ENCODE results near the gene ELANE.

The ELANE gene

DNA sequence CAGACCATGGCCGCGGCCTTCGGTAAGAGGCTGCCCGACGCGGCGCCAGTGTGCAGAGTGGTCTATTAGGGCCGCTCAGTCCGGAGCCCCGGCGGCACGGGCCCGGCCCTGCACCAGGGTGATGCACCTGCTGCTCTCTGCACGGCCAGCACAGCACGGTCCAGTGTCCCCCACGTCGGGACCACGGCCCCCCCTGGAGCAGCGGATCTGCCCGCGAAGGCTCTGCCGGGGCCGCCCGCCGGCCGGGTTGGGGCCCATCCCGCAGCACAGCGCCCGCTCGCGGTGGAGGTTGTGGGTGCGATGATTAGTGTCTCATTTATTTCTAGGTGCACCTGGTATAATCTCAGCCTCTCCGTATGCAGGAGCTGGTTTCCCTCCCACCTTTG lies 46.9 kb upstream of the ELANE start:
- Histone ChIP-seq H3K27ac (no peak overlapping the region), H3K4me3 (ENCODE audit: low read depth in 1 of 2, low read length in 1 of 2) (no peak overlapping the region), H3K27me3 (no peaks in the 10 kb centered on the region), H3K9me3 (no peaks in the 10 kb centered on the region), H3K4me1 (ENCODE audit: control insufficient read depth in 1 of 2, insufficient read depth in 1 of 2, low read depth in 1 of 2, low read length in 1 of 2) (peaks cover 13 to 14% of the 10 kb centered on the region in 2 experiments), H3K36me3 (peaks cover 79% of the 10 kb centered on the region)
- TF ChIP-seq, protein P1, sequence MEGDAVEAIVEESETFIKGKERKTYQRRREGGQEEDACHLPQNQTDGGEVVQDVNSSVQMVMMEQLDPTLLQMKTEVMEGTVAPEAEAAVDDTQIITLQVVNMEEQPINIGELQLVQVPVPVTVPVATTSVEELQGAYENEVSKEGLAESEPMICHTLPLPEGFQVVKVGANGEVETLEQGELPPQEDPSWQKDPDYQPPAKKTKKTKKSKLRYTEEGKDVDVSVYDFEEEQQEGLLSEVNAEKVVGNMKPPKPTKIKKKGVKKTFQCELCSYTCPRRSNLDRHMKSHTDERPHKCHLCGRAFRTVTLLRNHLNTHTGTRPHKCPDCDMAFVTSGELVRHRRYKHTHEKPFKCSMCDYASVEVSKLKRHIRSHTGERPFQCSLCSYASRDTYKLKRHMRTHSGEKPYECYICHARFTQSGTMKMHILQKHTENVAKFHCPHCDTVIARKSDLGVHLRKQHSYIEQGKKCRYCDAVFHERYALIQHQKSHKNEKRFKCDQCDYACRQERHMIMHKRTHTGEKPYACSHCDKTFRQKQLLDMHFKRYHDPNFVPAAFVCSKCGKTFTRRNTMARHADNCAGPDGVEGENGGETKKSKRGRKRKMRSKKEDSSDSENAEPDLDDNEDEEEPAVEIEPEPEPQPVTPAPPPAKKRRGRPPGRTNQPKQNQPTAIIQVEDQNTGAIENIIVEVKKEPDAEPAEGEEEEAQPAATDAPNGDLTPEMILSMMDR (IDR thresholded peaks at IDR 0.05): no peak

DNA sequence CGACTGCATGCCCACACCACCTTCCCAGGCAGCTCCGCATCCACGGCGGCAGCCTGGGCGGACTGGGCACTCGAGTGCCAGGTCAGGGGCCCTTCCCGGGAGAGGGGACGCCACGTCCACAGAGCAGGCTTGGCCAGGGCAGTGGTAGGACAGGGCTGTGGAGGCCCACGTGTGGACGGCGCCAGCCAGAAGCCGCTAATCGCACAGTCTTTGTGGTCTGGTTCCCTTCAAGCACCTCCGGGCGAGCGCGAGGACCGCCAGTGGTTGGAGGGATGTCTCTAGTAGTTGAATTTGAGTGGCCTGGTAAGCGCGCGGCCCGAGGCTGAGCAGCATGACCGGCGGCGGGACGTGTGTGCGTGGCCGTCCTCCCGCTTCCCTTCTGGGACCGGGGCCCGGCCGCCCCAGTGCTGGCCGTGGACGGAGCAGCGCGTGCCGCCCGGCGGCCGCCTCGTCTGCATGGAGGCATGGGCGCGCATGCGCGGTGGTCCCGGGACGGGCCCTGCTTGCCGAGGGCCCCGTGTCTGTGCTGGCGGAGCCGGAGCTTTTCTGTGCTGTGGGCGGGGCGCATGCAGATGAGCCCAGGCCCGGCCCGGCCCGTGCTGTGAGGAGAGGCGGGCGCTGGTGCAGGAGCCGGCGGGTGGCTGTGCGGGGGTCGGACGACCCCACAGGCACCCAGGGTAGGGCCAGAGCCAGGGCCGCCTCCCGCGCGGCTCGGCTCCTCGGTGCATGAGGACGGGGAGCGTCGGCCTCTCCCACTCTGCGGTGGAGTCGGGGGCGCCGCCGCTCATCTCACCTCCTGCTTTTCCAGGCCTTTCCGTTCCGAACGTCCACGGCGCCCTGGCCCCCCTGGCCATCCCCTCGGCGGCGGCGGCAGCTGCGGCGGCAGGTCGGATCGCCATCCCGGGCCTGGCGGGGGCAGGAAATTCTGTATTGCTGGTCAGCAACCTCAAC lies 46.2 kb upstream of the ELANE start:
- Histone ChIP-seq H3K27ac (no peak overlapping the region), H3K4me1 (ENCODE audit: control insufficient read depth in 1 of 2, insufficient read depth in 1 of 2, low read depth in 1 of 2, low read length in 1 of 2) (peaks cover 7% of the 10 kb centered on the region in 2 experiments), H3K9me3 (no peaks in the 10 kb centered on the region), H3K36me3 (peaks cover 86% of the 10 kb centered on the region), H3K27me3 (no peaks in the 10 kb centered on the region), H3K4me3 (ENCODE audit: low read depth in 1 of 2, low read length in 1 of 2) (no peak overlapping the region)
- TF ChIP-seq, protein P1 (IDR thresholded peaks at IDR 0.05): no peak

DNA sequence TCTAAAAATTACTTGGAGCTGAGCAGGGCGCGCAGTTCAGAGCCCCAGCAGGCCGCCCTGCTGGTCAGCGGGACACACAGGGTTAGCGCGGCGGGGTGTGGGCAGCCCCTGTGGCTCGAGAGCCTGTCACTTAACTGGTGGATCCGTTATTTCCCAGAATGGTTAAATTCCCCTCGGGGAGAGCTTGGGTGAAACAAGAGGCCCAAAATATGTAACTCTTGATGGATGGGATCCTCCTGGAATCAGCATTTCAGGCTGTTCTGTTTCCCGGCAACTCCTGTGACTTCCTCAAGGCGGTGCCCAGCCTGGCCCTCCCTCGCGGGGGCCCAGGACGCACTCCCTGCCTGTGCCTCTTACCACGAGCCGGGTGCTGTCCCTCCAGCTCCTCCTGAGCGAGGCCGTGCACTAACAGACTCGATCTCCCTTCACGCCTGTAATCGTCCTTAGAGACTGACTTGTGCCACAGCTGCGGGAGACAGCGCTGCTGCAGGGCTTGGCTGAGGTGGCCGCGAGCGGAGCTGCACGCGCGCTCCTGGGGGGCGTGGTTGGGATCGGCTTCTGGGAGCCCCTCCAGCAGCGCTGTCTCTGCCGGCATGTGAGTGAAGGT lies 45.2 kb upstream of the ELANE start:
- Histone ChIP-seq H3K36me3 (peaks cover 88% of the 10 kb centered on the region), H3K27ac (peak overlapping the region; percentile 25), H3K4me1 (ENCODE audit: control insufficient read depth in 1 of 2, insufficient read depth in 1 of 2, low read depth in 1 of 2, low read length in 1 of 2) (no peaks in the 10 kb centered on the region), H3K9me3 (no peaks in the 10 kb centered on the region), H3K4me3 (ENCODE audit: low read depth in 1 of 2, low read length in 1 of 2) (no peak overlapping the region), H3K27me3 (no peaks in the 10 kb centered on the region)
- TF ChIP-seq, protein P1 (IDR thresholded peaks at IDR 0.05): no peak

DNA sequence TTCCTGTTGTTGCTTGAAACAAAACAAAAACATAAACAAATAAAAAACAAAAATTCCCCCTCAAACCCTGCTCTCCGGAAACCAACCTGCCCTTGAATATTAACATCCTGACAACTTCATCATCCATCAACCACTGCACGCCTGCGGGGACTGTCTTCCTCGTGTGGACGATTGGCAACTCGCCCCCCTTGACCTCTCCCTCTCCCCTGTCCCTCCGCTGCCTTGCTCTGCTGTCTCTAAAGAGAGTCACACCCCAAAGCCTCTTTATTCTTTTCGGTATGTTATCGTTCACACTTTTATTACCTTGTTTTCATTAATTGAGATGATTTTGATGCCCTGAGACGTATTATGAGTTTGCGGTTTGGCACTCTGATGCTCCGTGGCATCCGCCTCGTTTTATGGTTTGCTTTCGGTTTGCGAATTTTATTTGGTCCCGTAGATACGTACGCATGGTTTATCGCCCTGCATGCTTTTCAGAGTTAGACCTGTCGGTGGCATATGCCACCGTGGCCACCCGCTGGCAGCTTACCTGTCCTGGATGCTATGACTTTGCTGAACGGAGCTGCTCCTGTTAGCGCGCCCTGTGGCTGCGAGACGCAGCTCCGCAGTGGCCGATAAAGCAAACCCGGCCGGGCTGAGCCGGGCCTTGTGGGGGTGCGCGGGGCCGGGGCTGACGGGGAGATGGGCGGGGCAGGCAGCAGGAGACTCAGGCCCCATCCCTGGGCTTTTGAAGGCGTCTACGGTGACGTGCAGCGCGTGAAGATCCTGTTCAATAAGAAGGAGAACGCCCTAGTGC lies 44.3 kb upstream of the ELANE start:
- peak overlapping the region; percentile 25 for H3K27ac ChIP-seq
- H3K4me1 ChIP-seq (ENCODE audit: control insufficient read depth in 1 of 2, insufficient read depth in 1 of 2, low read depth in 1 of 2, low read length in 1 of 2): no peaks in the 10 kb centered on the region
- no peaks in the 10 kb centered on the region for H3K9me3 ChIP-seq
- TF ChIP-seq, protein P1 (IDR thresholded peaks at IDR 0.05): no peak
- H3K27me3 ChIP-seq: no peaks in the 10 kb centered on the region
- H3K4me3 ChIP-seq (ENCODE audit: low read depth in 1 of 2, low read length in 1 of 2): no peak overlapping the region
- H3K36me3 ChIP-seq: peaks cover 91% of the 10 kb centered on the region

DNA sequence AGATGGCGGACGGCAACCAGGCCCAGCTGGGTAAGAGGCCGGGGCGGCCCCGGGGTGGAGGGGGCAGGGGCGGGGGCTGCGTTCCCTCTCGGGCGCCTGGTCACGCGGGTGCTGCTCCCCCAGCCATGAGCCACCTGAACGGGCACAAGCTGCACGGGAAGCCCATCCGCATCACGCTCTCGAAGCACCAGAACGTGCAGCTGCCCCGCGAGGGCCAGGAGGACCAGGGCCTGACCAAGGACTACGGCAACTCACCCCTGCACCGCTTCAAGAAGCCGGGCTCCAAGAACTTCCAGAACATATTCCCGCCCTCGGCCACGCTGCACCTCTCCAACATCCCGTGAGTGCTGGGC lies 43.7 kb upstream of the ELANE start:
- H3K27me3 ChIP-seq: no peaks in the 10 kb centered on the region
- H3K36me3 ChIP-seq: peaks cover 95% of the 10 kb centered on the region
- no peaks in the 10 kb centered on the region for H3K4me1 ChIP-seq (ENCODE audit: control insufficient read depth in 1 of 2, insufficient read depth in 1 of 2, low read depth in 1 of 2, low read length in 1 of 2)
- no peaks in the 10 kb centered on the region for H3K9me3 ChIP-seq
- TF ChIP-seq, protein P1 (IDR thresholded peaks at IDR 0.05): no peak
- no peak overlapping the region for H3K27ac ChIP-seq
- no peak overlapping the region for H3K4me3 ChIP-seq (ENCODE audit: low read depth in 1 of 2, low read length in 1 of 2)
